Mammary epithelial cell (primary cell): ENCODE data around the gene SLC39A6.

Experiments
- EZH2 ChIP-seq: IDR thresholded peaks from 2 replicates; pipeline ENCODE4 v1.6.1; 2012; ENCODE audit warnings: low read length, inconsistent platforms, borderline replicate concordance
- TF ChIP-seq, protein P1 (sequence below), 2 donors: IDR thresholded peaks in 1 of 2; conservative IDR thresholded peaks in 1 of 2; 2 replicates each; pipeline ENCODE4 v1.5.1; 2011 to 2012; ENCODE audit warnings: inconsistent platforms in 2 of 2, low read length in 2 of 2, mild to moderate bottlenecking in 2 of 2, control low read depth in 1 of 2, low read depth in 1 of 2; ENCODE audit not compliant: insufficient read depth in 1 of 2; ENCODE audit errors: extremely low read depth in 1 of 2

DNA sequence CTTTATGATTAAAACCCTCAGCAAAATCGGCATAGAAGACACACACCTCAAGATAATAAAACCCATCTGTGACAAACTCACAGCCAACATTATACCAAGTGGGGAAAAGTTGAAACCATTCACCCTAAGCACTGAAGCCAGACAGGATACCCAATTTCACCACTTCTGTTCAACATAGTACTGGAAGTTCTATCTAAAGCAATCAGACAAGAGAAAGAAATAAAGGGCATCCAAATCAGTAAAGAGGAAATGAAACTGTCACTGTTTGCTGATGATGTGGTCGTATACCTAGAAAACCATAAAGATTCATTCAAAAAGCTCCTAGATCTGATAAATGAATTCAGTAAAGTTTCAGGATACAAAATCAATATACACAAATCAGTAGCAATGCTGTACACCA lies 45.4 kb downstream of the SLC39A6 start:
- TF ChIP-seq, protein P1, sequence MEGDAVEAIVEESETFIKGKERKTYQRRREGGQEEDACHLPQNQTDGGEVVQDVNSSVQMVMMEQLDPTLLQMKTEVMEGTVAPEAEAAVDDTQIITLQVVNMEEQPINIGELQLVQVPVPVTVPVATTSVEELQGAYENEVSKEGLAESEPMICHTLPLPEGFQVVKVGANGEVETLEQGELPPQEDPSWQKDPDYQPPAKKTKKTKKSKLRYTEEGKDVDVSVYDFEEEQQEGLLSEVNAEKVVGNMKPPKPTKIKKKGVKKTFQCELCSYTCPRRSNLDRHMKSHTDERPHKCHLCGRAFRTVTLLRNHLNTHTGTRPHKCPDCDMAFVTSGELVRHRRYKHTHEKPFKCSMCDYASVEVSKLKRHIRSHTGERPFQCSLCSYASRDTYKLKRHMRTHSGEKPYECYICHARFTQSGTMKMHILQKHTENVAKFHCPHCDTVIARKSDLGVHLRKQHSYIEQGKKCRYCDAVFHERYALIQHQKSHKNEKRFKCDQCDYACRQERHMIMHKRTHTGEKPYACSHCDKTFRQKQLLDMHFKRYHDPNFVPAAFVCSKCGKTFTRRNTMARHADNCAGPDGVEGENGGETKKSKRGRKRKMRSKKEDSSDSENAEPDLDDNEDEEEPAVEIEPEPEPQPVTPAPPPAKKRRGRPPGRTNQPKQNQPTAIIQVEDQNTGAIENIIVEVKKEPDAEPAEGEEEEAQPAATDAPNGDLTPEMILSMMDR (conservative IDR thresholded peaks at IDR 0.05 in 1 of 2, IDR thresholded peaks at IDR 0.05 in 1 of 2; ENCODE audit: extremely low read depth in 1 of 2, insufficient read depth in 1 of 2, low read depth in 1 of 2, low read length in 2 of 2) = no peak
- TF ChIP-seq EZH2 = no peak
